Activated CD8-positive, alpha-beta memory T cell treated with anti-CD3 and anti-CD28 coated beads, Interleukin-2, amount 50 U/mL, for 24 hours (primary cell): ENCODE results near the gene PRKAR1B.

Experiments
- DNase-seq: peaks from one replicate; pipeline ENCODE4 v3.0.0-alpha.2; 2020; ENCODE audit errors: extremely low read depth

The PRKAR1B gene

DNA sequence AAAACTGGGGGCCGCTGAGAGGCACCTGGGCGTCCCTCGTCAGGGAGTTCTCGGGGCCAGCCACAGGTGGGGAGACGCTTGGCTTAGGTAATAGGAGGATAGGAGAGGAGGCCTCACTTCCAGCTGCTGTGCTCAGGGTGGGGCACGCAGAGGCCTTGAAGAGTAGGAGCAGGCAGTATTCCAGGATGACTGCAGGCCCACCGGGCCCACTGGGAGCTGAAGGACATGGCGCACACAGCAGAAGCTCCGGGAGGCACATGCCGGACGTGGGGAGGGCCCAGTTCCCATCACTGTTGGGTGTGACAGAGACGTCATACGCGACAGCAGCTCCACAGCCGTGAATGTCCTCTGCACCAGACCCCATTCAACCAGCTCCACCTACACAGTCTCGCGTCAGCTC is 185.4 kb downstream of the PRKAR1B start:
- no peak for DNase-seq

DNA sequence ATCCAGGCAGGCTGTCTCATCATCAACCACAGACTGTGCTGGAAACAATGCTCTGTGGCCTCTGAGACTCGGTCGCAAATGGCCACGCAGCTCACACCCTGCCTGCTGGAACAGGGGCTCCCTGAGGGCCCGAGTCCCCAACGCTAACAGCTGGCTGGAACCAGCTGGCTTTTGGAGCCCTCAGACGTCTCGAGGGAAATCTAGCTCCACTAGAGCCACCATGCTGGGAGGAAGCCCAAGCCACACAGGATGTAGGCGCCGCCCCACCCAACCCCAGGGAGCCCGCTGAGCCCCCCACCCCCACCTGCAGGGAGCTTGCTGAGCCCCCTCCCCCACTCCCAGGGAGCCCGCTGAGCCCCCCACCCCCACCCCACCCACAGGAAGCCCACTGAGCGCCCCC is 186.1 kb downstream of the PRKAR1B start:
- no peak for DNase-seq

DNA sequence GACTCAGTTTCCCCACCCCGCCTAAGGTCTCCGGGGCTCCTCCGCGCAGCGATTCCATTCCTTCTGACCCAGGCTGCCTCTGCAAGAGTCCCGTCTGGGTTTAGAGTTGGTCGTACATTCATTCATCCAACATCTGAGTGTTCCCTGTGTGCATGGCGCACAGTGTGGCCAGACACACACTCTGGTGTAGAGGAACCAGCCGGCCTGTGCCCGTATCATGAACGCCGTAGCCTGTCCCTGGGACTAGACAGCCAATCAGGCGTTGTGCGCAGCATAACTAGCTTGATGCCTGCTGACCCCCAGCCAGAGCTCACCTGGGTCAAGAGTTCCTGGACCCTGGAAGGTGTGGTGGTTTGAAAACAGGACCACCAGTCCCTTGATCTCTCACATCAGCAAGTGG is 186.5 kb downstream of the PRKAR1B start:
- DNase-seq = no peak

DNA sequence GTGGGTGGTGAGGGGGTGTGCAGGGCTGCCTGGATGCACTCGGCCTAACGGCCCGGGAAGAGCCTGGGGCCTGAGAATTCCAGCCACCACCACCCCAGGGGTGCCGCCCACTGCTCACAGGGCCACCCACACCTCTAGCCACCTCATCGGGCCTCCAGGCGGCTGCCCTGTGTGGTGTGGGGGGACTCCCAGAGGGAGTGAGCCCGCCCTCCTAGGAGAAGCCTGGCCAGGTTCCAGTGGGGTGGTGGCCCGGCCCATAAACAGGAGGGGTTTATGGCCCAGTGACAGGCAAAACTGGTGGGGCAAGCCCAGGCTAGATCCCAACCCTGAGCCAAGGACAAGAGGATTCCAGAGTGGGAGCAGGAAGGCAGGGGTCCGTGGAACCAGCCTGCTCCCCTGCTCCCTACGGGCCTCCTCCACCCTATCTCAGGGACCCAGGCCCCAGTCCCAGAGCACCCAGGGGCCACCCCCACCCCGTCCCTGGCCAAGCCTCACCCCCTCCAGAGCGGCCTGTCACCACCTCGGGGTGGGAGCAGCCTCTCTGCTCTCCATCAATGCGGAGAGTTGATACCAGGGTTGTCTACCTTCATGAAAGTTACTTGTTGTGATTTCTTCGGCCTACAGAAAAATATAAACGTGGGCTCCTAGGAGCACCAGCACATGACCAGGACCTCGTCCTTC is 187.2 kb downstream of the PRKAR1B start:
- no peak for DNase-seq

DNA sequence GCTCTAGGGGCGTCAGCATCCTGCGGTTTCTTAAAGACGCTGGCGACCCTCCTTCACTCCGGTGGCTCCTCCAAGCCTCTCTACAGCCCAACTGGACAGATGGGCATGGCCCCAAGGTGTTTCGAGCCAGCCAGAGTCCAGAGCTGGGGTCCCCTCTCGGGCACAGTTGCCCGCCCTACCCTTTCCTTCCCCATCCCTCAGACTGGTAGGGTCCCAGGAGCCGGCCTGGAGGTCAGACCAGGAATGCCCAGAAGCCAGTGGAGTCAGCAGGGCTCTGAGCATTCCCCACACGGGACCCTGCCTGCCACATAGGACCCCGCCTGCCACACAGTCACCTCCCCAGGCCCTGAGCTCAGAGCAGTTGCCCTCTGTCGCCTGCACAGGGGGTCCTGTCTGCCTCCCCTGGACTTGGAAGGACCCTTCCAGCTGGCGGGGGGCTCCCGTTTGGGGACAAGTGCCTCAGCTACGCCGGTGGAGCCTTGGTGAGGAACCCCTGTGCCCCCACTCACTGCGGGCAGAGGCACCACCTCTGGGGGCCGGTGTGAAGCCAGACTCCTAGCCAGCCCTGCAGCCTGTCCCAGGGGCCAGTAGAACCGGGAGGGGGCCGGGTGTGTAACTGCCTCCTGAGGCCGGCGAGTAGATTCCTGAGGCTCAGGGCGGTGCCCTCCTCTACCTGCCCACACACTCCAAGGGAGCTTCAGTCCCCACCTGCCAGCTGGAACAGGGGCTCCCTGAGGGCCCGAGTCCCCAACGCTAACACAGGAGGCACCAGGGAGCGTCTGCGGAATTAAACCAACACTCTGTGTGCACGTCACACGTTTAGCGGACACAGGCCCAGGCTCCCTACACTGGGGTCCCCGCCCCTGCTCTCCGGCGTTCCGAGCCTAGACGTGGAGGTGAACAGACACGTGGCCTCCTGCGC is 188.1 kb downstream of the PRKAR1B start:
- no peak for DNase-seq

DNA sequence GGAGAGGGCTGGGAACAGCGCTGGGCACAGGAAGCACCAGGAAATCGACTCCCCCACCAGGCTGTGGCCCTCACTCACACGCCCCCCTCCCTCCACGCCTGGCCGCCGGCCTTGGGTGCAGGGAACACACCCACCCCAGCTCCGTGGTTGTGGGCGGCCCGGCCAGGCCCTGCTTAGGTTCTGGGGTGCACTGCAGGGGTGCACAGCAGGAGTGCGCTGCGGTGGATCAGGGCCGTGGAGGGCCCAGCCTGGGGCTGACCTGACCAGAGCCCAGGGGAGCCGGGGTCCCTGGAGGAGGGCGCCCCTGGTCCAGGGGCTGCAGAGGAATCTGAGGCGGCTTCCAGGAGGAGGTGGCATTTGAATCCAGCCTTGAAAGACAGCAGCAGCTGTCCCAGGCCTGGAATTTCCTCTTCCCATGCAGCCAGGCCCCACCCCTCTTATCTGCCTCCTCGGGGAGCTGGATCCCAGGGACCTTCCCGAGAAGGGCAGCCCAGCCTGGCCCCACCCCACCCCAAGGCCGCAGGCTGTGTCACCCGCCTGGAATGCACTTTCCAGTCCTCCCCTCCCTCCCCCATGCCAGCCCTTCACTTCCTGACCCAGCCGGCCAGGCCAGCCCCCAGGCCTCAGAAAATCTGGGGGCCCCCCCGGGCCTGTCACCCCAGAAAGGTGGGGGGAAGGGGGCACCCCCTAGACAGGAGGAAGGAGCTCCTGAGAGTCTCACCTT is 189.0 kb downstream of the PRKAR1B start:
- no peak for DNase-seq

DNA sequence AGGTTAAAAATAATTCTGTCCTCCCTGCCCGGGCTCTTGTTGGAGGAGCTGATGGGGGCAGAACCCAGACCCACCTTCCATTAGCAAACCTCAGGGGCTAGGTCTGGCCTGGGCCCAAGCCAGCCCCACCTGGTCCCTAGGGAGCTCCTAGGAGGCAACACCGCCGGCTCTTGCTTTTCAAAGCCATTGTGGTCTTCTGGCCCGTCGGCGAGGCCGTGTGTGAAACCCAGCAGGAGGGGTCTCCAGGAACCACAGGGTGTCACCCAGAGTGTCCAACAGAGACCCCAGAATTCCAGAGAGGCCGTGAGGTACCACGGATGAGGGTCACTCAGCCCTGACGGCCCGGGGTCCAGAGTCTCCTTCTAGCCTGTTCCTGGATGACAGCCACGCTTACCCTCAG is 190.8 kb downstream of the PRKAR1B start:
- no peak for DNase-seq

DNA sequence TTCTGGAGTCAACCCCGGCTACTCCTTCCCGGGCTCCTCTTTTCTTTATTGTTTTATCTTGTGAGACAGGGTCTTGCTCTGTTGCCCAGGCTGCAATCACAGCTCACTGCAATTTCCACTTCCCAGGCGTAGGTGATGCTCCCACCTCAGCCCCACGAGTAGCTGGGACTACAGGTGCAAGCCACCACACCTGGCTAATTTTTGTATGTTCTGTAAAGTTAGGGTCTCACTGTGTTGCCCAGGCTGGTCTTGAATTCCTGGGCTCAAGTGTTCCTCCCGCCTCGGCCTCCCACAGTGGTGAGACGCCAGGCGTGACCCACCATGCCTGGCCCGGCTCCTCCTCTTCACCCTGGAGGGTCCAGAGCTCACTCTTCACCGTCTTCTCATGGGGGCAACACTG is 192.1 kb downstream of the PRKAR1B start:
- DNase-seq = no peak

DNA sequence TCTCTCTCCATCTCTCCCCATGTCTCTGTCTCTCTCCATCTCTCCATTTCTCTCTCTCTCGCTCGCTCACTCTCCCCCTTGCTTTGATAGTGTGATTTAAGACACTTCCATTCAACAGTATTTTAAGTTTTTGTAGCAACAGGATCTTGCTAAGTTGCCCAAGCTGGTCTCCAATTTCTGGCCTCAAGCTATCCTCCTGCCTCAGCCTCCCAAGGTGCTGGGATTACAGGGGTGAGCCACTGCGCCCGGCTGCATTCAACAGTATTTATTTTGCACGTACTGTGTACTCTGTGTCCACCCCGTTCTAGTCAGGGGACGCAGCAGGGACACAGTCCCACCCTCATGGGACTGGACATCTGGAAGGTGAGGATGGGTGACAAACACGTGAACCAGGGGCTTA is 193.0 kb downstream of the PRKAR1B start:
- DNase-seq = no peak

DNA sequence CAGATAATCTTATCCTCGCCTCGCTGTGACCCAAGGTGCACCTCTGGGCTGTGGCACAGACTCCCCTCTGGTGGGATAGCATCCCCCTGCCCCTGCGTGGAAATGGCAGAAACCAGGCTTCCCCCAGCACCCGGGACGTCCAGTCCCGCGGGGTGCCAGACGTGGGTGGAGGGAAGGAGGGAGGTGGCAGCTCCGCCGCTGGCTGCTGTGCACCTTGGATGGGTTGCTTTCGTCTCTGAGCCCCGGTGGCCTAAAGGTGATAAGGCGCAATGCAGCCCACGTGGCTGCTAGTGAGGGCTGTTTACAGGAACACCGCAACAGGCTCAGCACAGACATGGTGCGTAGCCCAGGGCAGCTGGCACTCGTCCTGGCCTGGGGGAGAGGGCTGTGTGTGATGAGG is 193.8 kb downstream of the PRKAR1B start:
- no peak for DNase-seq

DNA sequence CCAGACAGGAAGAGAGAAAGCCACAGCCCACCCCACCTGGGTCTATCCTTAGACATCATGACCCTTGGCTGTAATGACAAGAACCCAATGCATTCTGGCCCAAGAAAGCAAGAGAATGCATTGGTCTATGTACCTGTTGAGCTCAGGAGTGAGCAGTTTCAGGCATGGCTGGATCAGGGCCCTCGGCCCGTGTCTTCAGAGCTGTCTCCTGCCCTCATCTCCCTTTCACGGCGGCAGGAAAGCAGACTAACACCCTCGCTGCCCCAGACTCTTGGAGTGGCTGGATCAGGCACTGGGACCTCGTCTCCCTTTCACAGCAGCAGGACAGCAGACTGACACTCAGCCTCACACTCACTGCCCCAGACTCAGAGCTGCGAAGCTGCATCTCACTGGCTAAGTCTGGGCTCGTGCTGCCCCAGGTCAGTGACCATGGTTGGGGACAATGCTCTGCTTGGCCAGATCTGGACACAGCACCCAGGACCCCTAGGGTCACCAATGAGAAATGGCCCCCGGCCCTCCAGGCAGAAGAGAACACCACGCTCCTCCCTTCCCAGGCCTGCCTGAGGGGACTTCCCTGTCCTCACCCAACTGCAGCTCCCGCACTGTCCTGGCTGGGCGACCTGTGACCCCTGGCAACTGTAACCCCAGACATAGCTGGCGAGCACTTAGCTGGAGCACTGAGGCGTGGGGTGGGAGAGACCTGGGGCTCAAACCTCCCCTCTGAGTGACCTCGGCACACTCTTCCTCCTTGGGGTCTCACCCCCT is 194.5 kb downstream of the PRKAR1B start:
- no peak for DNase-seq

DNA sequence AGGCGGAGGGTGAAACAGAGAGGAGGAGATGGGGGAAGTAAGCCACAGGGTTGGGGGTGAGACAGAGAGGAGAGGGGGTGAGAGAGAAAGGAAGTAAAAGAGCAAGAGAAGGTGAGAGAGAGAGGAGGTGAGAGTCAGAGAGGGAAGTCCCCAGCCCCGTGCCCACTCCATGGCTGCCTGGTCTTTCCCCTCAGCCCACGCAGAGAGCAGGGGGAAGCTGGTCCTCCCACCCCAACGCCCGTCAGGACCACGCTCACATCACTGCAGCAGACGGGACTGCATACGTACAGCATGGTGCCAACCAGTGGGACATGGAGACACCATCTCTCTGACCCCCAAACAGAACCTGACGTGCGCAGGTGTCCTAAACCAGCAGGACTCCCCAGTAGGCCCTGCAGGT is 195.3 kb downstream of the PRKAR1B start:
- DNase-seq = no peak

DNA sequence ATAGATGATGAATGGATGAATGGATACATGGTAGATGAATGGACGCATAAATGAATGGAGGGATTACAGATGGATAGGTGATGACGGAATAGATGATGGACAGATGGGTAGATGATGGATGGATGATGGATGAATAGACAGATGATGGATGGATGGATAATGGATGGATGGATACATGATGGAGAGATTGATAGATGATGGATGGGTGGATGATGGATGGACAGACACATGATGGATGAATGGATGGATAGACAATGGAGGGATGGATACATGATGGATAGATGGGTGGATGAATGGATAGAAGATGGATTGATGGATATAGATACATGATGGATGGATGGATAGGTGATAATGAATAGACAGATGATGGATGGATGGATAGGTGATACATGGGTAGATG is 198.6 kb downstream of the PRKAR1B start:
- DNase-seq = no peak

DNA sequence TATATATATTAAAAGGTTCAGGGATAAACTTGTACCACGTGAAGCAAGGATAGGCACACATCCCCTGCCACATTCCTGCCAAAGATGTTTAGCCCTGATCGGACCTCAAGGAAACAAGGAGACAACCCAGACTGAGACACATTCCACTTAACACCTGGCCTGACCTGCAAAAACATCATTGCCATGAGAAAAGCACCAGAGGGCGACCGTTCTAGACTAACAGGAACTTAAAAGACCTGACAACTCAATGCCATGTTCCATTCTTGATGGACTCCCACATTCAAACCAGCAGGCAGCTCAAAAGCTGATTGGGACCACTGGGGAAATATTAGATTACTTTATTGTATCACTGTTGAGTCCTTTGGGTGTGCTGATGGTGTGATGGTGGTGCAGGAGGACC is 199.4 kb downstream of the PRKAR1B start:
- DNase-seq = no peak

DNA sequence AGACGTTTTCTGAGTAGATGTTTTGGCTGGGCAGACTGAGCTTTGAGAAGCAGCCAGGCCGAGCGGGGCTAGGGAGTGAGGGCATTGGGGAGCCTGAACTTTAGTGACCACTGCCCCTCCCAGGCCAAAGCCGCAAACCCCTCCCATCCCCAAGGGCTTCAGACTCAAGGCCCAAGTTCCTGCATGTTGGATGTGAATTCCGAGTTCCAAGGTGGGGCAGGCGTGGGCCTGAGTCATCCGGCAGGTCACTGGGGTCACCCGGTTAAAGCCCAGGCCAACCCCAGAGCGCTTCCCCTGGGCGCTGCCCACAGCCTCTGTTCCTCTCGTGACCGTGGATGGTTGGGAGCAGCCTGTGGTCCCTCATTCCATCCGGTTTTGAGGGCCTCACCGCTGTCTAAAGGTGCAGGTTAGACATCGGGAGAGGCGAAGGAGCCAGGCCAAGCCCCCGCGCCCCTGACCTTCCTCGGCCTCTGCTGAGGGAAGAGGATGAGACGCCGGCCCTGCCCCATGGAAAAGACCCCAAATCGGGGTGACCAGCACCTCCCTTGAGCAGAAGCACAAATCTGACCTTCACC is 200.5 kb downstream of the PRKAR1B start:
- DNase-seq = no peak

DNA sequence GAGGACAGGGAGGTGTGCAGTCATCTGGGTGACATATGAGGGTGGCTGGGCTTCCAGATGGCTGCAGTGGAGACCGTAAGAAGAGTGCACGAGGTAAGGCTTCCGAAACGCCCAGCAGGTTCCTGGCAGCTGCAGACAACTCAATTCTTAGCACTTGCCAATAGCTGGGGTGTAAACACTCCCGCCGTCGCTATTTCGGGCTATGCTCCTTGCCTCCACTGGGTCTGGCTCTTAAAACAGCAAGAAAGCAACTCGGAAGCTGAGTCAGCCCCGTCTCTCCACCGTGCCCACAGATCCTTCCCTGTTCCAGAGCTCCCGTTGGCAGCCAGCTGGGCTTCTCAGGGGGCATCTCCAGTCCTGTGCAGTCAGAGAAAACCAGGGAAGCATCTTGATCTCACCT is 201.3 kb downstream of the PRKAR1B start:
- no peak for DNase-seq

DNA sequence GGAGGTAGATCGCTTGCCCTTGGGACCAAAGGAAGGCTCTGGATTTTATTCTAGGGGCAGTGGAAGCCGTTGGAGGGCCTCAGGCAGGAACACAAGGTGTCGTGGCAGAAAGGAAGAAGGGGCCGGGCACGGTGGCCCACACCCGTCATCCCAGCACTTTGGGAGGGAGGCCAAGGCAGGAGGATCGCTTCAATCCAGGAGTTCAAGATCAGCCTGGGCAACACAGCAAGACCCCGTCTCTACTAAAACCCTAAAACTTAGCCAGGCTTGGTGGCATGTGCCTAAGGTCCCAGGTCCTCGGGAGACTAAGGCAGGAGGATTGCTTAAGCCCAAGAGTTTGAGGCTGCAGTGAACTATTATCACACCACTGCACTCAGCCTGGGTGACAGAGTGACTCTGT is 202.3 kb downstream of the PRKAR1B start:
- DNase-seq = no peak

DNA sequence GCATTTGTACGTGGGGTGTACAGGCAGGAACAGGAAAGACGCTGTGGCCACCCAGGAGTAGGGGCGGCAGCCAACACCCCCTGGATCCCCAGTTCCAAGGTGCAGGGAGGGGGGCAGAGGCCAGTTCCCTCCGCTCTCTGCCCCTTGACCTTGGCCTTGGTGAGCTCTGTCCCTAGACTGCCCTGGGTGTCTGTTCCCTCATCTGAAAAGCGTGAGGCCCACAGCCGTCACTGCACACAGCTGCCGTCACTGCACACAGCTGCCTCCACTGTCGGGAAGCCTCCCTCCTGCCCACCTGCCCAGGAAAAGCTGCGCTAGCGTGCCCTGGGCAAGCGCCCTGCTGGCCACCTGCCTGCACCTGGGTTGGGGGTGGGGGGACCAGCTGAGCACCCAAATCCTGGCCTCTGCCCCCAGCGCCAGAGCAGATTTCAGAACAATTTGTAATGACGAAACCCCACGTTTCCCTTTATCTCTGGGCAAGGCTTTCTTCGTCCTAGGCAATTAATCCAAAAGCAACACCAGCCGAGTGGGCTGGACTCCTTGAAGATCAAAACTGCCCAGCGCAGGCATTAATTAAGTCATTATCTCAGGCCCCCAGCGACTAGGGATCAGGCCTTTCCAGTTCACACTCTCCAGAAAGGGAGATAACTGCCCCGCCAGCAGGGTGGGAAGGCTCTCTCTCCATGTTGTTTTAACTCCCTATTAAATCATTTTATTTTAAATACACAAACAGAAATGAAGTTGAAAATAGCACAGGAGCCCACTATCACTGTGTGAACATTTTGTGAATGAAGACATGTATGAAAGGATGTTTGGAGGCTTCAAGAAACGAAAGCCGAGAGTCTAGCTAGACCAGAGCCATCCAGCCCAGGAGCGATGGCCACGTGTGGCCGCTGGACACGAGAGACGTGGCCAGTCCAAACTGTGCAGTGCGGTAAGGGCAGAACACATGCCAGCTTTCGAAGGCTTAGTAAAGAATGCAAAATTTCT is 203.4 kb downstream of the PRKAR1B start:
- no peak for DNase-seq

DNA sequence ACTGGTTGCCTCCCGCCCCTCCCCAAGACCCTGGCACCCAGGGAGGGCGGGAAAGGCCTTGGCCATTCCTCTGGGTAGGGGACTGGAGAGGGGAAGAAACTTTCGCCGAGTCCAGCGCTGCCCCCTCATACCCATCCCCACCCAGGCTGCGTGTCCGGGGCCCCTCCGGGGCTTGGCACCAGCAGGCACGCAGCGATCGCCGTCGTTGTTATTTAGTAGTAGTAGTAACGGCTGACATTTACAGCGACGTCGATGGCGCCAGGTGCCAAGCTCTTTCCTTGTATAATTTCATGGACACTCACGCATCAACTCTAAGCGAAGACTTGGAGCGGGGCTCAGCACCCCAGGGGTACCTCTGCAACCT is 204.1 kb downstream of the PRKAR1B start:
- DNase-seq = no peak
